NCI-H2107 (cell line): Measurements from ENCODE around the gene TRIB2.

Experiments used
- DNase-seq: peaks from one replicate; lab custom pipeline; 2025; lab: John Stamatoyannopoulos, UW

The TRIB2 gene

GRCh38 chr2:12720754-12721378 lies 4.1 kb downstream of the TRIB2 start:
- no peak for DNase-seq

- DNase-seq: no peak
These were observed 5.1 kb downstream of the TRIB2 start for GRCh38 chr2:12721566-12722446.

GRCh38 chr2:12722447-12723316 lies 5.9 kb downstream of the TRIB2 start:
- DNase-seq: no peak

GRCh38 chr2:12723736-12724463 lies 7.2 kb downstream of the TRIB2 start:
- DNase-seq: no peak

GRCh38 chr2:12725233-12726187 lies 8.8 kb downstream of the TRIB2 start:
- no peak for DNase-seq

- no peak for DNase-seq
These were observed 9.5 kb downstream of the TRIB2 start for GRCh38 chr2:12726271-12726670.

GRCh38 chr2:12727065-12727464 lies 10.3 kb downstream of the TRIB2 start:
- DNase-seq: no peak

- no peak for DNase-seq
These were observed 10.9 kb downstream of the TRIB2 start for GRCh38 chr2:12727641-12728040.

- DNase-seq: no peak
These were observed 11.6 kb downstream of the TRIB2 start for GRCh38 chr2:12728221-12728777.

GRCh38 chr2:12730265-12730664 lies 13.5 kb downstream of the TRIB2 start:
- no peak for DNase-seq

- no peak for DNase-seq
These were observed 15.1 kb downstream of the TRIB2 start for GRCh38 chr2:12731701-12732280.

- DNase-seq: no peak
These were observed 15.9 kb downstream of the TRIB2 start for GRCh38 chr2:12732651-12733050.

GRCh38 chr2:12733846-12734245 lies 17.1 kb downstream of the TRIB2 start:
- no peak for DNase-seq

GRCh38 chr2:12734914-12735654 lies 18.3 kb downstream of the TRIB2 start:
- no peak for DNase-seq

GRCh38 chr2:12737297-12737696 lies 20.6 kb downstream of the TRIB2 start:
- DNase-seq: no peak

GRCh38 chr2:12737738-12738485 lies 21.2 kb downstream of the TRIB2 start:
- DNase-seq: no peak

- DNase-seq: no peak
These were observed 23.1 kb downstream of the TRIB2 start for GRCh38 chr2:12739721-12740254.

GRCh38 chr2:12741380-12741779 lies 24.6 kb downstream of the TRIB2 start:
- DNase-seq: no peak
